Lower leg skin (tissue), 3 donors: ENCODE measurements around the gene SDCCAG8.

Experiments used
- CTCF ChIP-seq, 3 donors: fragments of 450-650 bp; IDR thresholded peaks; one replicate each; pipeline ENCODE4 v1.5.1; 2016; ENCODE audit warnings: antibody characterized with exemption in 3 of 3, mild to moderate bottlenecking in 3 of 3, moderate library complexity in 2 of 3
- POLR2A ChIP-seq, 2 donors: fragments of 450-650 bp; IDR thresholded peaks; one replicate each; pipeline ENCODE4 v1.6.1; 2016 to 2017; ENCODE audit warnings: antibody characterized with exemption in 2 of 2, mild to moderate bottlenecking in 1 of 2, moderate library complexity in 1 of 2

- no peak for TF ChIP-seq POLR2A (IDR thresholded peaks at IDR 0.05)
- TF ChIP-seq CTCF (IDR thresholded peaks at IDR 0.05): no peak
Observed at GRCh38 chr1:243487036-243487648, 231.3 kb downstream of the SDCCAG8 start.
